ENCODE results near the gene ACER3. TPM values are rescaled to one million over a fixed set of nuclear protein-coding genes. Genes with fewer than 3 reads are reported as not detected.
"Not testable (repeated sequence)": the region's sequence is repeated elsewhere in the genome, so short reads cannot be mapped to it uniquely, and the experiment has no call there.

The ACER3 gene
- polyA plus RNA-seq, 6 donors from 2014 or later, result 3.3 to 12.0 (median 5.3) TPM

DNA sequence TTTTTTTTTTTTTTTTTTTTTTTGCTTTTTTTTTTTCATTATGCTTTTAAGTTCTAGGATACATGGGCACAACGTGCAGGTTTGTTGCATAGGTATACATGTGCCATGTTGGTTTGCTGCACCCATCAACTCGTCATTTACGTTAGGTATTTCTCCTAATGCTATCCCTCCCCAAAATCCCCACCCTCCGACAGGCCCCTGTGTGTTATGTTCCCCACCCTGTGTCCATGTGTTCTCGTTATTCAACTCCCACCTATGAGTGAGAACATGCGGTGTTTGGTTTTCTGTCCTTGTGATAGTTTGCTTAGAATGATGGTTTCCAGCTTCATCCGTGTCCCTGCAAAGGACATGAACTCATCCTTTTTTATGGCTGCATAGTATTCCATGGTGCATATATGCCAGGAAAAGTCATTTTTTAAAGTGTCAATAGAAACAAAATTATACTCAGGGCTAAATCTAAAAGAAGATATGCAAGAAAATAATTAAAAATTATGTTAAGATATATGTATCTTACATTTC is 187.3 kb downstream of the ACER3 start:
- peaks cover 7 to 18% (median 9%) of the 10 kb centered on the region in 3 donors for H3K4me1 Mint-ChIP-seq
- peaks cover 21 to 37% (median 35%) of the 10 kb centered on the region in 3 donors for H3K27me3 Mint-ChIP-seq
- not testable (repeated sequence) for H3K9me3 Mint-ChIP-seq; ATAC-seq (ENCODE audit: low read depth in 2 of 2); DNase-seq; H3K36me3 Mint-ChIP-seq
- peak overlapping the region in 2 of 6 donors; percentile 49 to 95 for H3K27ac Mint-ChIP-seq
- H3K4me3 Mint-ChIP-seq, result peak overlapping the region in 1 of 8 donors; percentile 23

DNA sequence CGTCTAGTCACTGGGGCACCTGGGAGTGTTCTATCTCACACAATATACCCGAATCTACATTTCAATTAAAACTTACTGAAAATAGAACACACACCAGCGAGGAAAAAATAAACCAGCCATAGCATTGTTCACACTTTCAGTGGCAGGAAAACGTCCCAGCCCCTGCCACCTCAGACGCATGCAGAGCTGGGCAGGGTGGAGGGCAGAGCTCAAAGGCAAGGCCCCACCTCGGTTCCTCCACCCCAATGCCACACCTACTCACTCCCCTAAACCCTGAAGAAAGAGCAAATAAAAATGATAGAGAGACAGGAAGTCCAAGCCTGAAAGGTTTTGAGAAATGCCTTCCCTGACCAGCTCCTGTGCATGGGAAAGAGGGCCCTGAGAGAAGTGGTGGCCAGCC is 188.3 kb downstream of the ACER3 start:
- Mint-ChIP-seq H3K27ac (no peak overlapping the region), H3K4me1 (peaks cover 7 to 18% (median 9%) of the 10 kb centered on the region in 3 donors)

DNA sequence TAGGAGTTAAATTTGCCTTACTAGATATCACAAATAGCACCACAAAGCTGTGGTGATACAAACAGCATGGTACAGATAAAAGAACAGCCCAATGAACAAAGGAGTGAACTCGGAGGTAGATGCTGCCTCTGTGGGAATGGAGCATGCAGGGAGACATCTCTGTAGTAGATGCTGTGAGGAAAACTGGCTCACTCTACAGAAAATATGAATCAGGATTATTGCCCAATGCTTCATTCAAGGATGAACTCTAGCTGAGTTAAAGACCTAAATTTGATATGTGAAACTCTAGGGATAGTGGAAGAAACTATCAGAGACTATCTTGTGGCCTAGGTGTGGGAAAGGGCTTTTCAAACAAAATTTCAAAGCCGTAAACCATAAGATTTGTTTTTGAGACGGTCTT is 190.8 kb downstream of the ACER3 start:
- DNase-seq (no peak), ATAC-seq (ENCODE audit: low read depth in 2 of 2) (no peak)
- peaks cover under 1 to 8% (median 4%) of the 10 kb centered on the region in 7 donors for H3K9me3 Mint-ChIP-seq
- H3K4me3 Mint-ChIP-seq, result peak overlapping the region in 1 of 8 donors; percentile 47
- H3K4me1 Mint-ChIP-seq, result peaks cover 5 to 7% (median 7%) of the 10 kb centered on the region in 3 donors
- H3K27ac Mint-ChIP-seq, result no peak overlapping the region
- peaks cover 0 to 25% (median 24%) of the 10 kb centered on the region in 3 donors for H3K27me3 Mint-ChIP-seq
- H3K36me3 Mint-ChIP-seq, result peaks cover 0 to 7% of the 10 kb centered on the region in 2 donors

More for the DNA sequence above, 188.3 kb downstream of the ACER3 start:
- H3K9me3 Mint-ChIP-seq, result peaks cover 0 to 1% (median 0%) of the 10 kb centered on the region in 7 donors
- no peaks in the 10 kb centered on the region for H3K36me3 Mint-ChIP-seq
- DNase-seq (no peak), ATAC-seq (ENCODE audit: low read depth in 2 of 2) (no peak)
- H3K27me3 Mint-ChIP-seq, result peaks cover 17 to 31% (median 28%) of the 10 kb centered on the region in 3 donors
- no peak overlapping the region for H3K4me3 Mint-ChIP-seq

DNA sequence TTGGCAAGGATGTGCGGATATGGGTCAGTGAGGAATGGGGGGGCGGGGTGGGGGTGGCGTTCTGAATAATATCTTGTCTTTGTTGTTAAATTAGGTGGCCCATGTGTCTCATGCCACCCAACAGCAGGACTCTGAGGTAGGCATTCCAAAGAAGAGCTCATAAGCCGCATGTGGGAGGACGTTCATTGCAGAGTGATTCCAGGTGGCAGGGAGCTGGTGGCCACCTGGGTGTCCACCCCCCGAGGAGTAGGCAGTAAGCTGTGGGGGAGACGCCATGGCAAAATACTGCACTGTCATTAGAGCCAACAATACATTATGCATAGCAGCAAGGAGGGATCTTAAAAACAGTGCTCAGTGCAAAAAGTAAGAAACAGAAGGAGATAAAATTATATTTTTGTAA is 191.8 kb downstream of the ACER3 start:
- Mint-ChIP-seq H3K27me3 (peaks cover 0 to 25% (median 24%) of the 10 kb centered on the region in 3 donors), H3K9me3 (peaks cover 3 to 11% (median 5%) of the 10 kb centered on the region in 7 donors), H3K36me3 (peaks cover 0 to 7% of the 10 kb centered on the region in 2 donors), H3K4me3 (no peak overlapping the region), H3K27ac (no peak overlapping the region), H3K4me1 (peaks cover 0 to under 1% (median 0%) of the 10 kb centered on the region in 3 donors)
- ATAC-seq (ENCODE audit: low read depth in 2 of 2) (no peak), DNase-seq (no peak)

DNA sequence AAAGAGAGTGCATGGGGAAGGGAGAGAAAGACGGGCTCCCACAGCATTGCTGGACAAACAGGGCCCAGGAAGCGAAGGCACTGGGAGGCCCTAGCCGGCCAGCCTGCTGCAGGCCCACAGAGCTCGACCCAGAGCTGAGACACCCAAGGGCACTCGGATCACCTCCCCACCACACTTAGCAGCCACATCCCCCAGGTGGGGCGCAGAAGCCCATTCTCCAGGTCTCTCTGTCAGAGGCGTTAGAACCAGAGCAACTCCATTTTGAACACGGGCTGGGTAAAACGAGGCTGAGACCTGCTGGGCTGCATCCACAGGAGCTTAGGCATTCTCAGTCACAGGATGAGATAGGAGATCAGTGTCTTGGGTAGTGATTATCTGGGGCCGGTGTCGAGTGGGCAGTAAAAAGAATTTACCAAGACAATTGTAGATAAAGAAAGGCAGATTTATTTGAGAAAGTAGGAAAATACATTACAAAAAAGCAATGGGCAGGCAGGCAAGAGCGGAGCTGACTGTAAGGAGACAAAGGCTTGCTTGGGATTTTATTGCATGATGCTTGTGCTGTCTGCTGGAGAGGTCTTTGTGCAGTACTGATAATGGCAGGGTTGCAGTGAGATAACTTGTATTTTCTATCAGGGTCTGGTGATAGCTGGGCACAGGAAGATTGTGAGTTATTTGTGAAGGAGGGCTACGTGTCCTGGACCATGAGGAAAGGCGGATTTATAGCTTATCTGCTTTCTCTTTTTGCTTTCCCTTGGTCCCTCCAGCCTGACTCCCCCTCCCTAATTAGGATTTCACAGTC is 192.7 kb downstream of the ACER3 start:
- no peak overlapping the region for H3K27ac Mint-ChIP-seq
- no peak for ATAC-seq (ENCODE audit: low read depth in 2 of 2)
- H3K4me3 Mint-ChIP-seq, result no peak overlapping the region
- H3K4me1 Mint-ChIP-seq, result no peaks in the 10 kb centered on the region
- H3K9me3 Mint-ChIP-seq, result peaks cover 3 to 11% (median 5%) of the 10 kb centered on the region in 7 donors
- no peak for DNase-seq
- H3K36me3 Mint-ChIP-seq, result peaks cover 0 to 7% of the 10 kb centered on the region in 2 donors
- peaks cover 3 to 25% (median 24%) of the 10 kb centered on the region in 3 donors for H3K27me3 Mint-ChIP-seq

DNA sequence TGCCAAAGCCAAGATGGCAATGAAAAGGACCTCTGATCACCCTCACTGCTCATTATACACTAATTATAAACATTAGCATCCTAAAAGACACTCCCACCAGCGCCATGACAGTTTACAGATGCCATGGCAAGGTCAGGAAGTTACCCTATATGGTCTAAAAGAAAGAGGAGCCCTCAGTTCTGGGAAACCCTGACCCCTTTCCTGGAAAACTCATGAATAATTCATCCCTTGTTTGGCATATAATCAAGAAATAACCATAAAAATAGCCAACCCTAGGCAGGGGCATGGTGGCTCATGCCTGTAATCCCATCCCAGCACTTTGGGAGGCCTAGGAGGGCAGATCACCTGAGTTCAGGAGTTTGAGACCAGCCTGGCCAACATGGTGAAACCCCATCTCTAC is 193.4 kb downstream of the ACER3 start:
- peaks cover 0 to 7% of the 10 kb centered on the region in 2 donors for H3K36me3 Mint-ChIP-seq
- H3K27me3 Mint-ChIP-seq, result peaks cover 3 to 32% (median 24%) of the 10 kb centered on the region in 3 donors
- H3K27ac Mint-ChIP-seq, result no peak overlapping the region
- H3K9me3 Mint-ChIP-seq, result peaks cover 3 to 11% (median 5%) of the 10 kb centered on the region in 7 donors
- no peak overlapping the region for H3K4me3 Mint-ChIP-seq
- no peak for ATAC-seq (ENCODE audit: low read depth in 2 of 2)
- DNase-seq, result no peak
- H3K4me1 Mint-ChIP-seq, result no peaks in the 10 kb centered on the region

DNA sequence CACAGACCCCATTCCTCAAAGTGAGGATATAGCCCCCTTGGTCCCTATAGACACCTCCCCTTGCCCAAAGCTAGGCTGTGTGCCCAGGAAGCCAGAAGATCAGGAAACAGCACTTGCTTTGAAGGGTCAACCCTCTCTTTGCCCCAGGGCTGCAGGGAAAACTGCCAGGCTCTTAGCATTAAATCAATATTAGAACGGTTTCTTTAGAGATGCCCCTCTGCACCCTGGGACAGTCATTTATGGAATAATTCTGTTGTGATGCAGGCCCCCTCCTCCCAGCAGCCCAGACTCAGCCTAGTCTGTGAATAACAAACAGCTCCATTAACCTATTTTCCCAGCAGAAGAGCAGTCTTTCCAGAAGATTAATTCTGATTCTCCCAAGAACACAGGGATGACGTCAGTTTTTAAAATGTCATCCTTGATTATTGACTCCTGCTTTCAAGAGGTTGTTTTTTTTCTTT is 194.4 kb downstream of the ACER3 start:
- Mint-ChIP-seq H3K4me3 (no peak overlapping the region), H3K27me3 (peaks cover 6 to 37% (median 24%) of the 10 kb centered on the region in 3 donors), H3K36me3 (peaks cover 0 to 7% of the 10 kb centered on the region in 2 donors), H3K27ac (peak overlapping the region in 1 of 6 donors; percentile 10), H3K9me3 (peaks cover 3 to 11% (median 7%) of the 10 kb centered on the region in 7 donors), H3K4me1 (no peaks in the 10 kb centered on the region)
- no peak for ATAC-seq (ENCODE audit: low read depth in 2 of 2)
- DNase-seq, result no peak

DNA sequence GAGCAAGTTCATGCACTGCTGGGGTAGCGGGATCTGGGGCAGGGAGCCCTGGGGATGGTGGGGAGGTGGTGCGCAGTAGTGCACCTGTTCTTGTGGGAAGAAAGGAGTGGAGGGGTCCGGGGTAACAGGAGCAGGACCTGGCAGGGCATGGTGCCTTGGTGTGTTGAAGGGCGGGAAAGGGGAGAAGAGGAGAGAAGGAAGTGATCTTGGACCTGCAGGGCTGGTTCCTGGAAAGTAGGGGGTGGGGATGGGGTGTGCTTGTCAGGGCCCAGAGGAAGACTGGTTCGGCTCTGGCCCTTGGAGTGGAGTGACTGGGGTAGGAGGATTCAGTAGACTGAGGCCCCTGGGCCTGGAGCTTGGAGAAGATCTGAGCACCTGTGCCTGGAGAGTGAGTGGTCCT is 195.2 kb downstream of the ACER3 start:
- Mint-ChIP-seq H3K4me1 (no peaks in the 10 kb centered on the region), H3K36me3 (peaks cover 0 to 7% of the 10 kb centered on the region in 2 donors), H3K27me3 (peaks cover 6 to 43% (median 30%) of the 10 kb centered on the region in 3 donors), H3K27ac (no peak overlapping the region), H3K9me3 (peaks cover 3 to 13% (median 7%) of the 10 kb centered on the region in 7 donors), H3K4me3 (no peak overlapping the region)
- DNase-seq, result no peak
- no peak for ATAC-seq (ENCODE audit: low read depth in 2 of 2)

DNA sequence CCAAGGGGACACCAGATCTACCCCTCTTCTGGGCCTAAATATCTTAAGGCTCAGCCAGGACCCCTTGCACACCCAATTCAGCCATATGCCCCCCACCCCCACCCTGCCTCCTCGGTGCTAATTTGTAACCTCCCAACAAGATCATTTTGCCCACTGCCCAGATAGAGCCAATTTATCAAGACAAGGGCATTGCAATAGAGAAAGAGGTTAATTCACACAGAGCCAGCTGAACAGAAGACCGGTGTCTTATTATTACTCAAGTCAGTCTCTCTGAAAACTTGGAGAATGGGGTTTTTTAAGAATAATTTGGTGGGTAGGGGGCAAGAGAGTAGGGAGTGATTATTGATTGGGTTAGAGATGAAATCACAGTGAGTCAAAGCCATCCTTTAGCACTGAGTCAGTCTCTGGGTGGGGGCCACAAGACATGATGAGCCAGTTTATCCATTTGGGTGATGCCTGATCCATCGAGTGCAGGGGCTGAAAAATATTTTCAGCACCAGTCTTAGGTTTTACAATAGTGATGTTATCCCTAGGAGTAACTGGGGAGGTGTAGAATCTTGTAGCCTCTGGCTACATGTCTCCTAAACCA is 196.2 kb downstream of the ACER3 start:
- ATAC-seq (ENCODE audit: low read depth in 2 of 2) (no peak), DNase-seq (no peak)
- no peak overlapping the region for H3K27ac Mint-ChIP-seq
- H3K9me3 Mint-ChIP-seq, result peaks cover 3 to 21% (median 12%) of the 10 kb centered on the region in 7 donors
- H3K4me1 Mint-ChIP-seq, result no peaks in the 10 kb centered on the region
- H3K4me3 Mint-ChIP-seq, result peak overlapping the region in 1 of 8 donors; percentile 34
- H3K36me3 Mint-ChIP-seq, result peaks cover 0 to 7% of the 10 kb centered on the region in 2 donors
- peaks cover 6 to 45% (median 30%) of the 10 kb centered on the region in 3 donors for H3K27me3 Mint-ChIP-seq

DNA sequence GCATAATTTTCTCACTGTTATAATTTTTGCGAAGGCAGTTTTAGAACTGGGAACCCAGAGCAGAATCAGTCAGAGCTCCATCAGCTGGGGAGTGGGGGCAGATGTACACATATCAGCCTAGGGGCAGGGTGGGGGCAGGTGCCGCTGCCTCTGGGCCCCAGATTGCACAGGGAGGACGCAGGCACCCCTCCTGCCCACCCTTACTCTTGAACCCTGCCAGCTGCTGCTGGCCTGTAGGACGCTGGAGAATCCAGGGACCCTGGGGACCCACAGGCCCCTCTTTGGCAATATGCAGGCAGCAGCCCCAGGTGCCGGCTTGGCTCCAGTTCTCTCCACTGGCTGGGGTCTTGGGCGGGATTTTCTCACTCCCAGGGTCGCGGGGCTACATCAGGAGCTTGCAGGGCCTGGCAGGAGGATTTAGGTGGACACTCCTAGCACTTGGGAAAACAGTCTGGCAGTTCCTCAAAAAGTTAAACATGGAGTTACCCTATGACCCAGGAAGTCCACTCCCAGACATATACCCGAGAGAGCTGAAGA is 197.3 kb downstream of the ACER3 start:
- H3K27ac Mint-ChIP-seq, result no peak overlapping the region

DNA sequence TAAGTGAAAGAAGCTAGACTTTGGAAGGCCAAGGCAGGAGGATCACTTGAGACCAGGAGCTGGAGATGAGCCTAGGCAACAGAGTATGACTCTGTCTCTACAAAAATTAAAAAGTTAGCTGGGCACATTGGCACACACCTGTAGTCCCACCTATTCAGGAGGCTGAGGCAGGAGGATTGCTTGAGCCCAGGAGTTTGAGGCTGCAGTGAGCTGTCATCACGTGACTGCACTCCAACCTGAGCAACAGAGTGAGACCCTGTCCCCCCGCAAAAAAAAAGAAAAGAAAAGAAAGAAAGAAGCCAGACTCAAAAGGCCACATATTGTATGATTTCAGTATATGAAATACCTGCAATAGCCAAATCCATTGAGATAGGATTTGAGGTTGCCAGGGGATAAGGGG is 198.2 kb downstream of the ACER3 start:
- H3K27ac Mint-ChIP-seq, result no peak overlapping the region
- H3K36me3 Mint-ChIP-seq, result peaks cover 0 to 7% of the 10 kb centered on the region in 2 donors
- DNase-seq (no peak), ATAC-seq (ENCODE audit: low read depth in 2 of 2) (no peak)
- H3K27me3 Mint-ChIP-seq, result peaks cover 6 to 40% (median 28%) of the 10 kb centered on the region in 3 donors
- H3K4me1 Mint-ChIP-seq, result no peaks in the 10 kb centered on the region
- no peak overlapping the region for H3K4me3 Mint-ChIP-seq
- peaks cover 3 to 25% (median 14%) of the 10 kb centered on the region in 7 donors for H3K9me3 Mint-ChIP-seq

More for the DNA sequence above, 197.3 kb downstream of the ACER3 start:
- H3K9me3 Mint-ChIP-seq, result peaks cover 3 to 25% (median 14%) of the 10 kb centered on the region in 7 donors
- H3K4me1 Mint-ChIP-seq, result no peaks in the 10 kb centered on the region
- H3K4me3 Mint-ChIP-seq, result no peak overlapping the region
- DNase-seq (no peak), ATAC-seq (ENCODE audit: low read depth in 2 of 2) (no peak)
- peaks cover 0 to 7% of the 10 kb centered on the region in 2 donors for H3K36me3 Mint-ChIP-seq
- peaks cover 6 to 40% (median 21%) of the 10 kb centered on the region in 3 donors for H3K27me3 Mint-ChIP-seq

DNA sequence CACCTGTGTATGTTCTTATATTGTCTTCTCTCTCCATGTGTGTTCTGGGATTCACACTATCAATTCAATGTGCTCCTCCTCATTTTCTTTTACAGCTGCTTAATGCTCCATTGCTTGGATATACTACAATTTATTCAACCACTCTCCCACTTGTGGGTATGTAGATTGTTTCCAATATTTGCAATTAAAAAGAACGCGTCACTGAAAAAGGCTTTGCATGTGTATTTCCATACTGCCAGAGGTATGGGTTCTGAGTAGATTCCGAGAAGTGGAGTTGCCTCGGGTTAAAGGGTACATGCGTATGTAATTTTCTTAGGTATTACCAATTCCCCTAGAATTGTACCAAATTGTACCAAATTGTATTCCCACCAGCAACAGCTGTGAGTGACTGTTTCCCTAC is 199.1 kb downstream of the ACER3 start:
- H3K27ac Mint-ChIP-seq, result no peak overlapping the region
- peaks cover 0 to 7% of the 10 kb centered on the region in 2 donors for H3K36me3 Mint-ChIP-seq
- no peaks in the 10 kb centered on the region for H3K4me1 Mint-ChIP-seq
- H3K9me3 Mint-ChIP-seq, result peaks cover 3 to 25% (median 14%) of the 10 kb centered on the region in 7 donors
- H3K4me3 Mint-ChIP-seq, result no peak overlapping the region
- ATAC-seq (ENCODE audit: low read depth in 2 of 2) (no peak), DNase-seq (no peak)
- peaks cover 6 to 36% (median 24%) of the 10 kb centered on the region in 3 donors for H3K27me3 Mint-ChIP-seq

DNA sequence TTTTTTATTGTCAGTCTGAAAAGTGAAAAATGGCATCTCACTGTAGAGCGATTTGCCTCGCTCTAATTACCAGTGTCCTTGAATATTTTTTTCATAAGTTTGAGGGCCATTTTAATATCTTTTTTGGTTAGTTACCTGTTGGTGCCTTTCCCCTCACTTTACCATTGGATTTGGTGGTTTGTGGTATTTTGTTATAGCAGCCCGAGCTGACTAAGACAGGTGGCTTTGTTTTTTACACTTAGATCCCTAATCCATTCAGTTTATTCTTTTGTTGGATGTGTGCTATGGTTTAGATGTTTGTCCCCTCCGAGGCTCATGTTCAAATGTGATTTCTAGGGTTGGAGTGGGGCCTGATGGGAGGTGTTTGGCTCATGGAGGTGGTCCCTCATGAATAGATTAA is 199.5 kb downstream of the ACER3 start:
- no peak for DNase-seq
- no peak overlapping the region for H3K4me3 Mint-ChIP-seq
- peaks cover 3 to 25% (median 13%) of the 10 kb centered on the region in 7 donors for H3K9me3 Mint-ChIP-seq
- peaks cover 0 to 7% of the 10 kb centered on the region in 2 donors for H3K36me3 Mint-ChIP-seq
- H3K4me1 Mint-ChIP-seq, result no peaks in the 10 kb centered on the region
- no peak for ATAC-seq (ENCODE audit: low read depth in 2 of 2)
- peaks cover 6 to 32% (median 22%) of the 10 kb centered on the region in 3 donors for H3K27me3 Mint-ChIP-seq
- H3K27ac Mint-ChIP-seq, result no peak overlapping the region

Data from naive B cell (primary cell).